NCI-H82 treated with DMSO at 0.1 percent for 48 hours (cell line): ENCODE measurements around the gene IBTK.
A peak's percentile ranks its signal among the peaks of the same experiment; 100 is the strongest.
"Not testable (repeated sequence)": the region's sequence is repeated elsewhere in the genome, so short reads cannot be mapped to it uniquely, and the experiment has no call there.

Source experiments
- DNase-seq: peaks from one replicate; lab custom pipeline; 2025; ENCODE audit not compliant: unreplicated experiment; lab: John Stamatoyannopoulos, UW

The IBTK gene

GRCh38 chr6:82178077-82178758 lies 69.3 kb downstream of the IBTK start:
- peak; percentile 5 for DNase-seq

GRCh38 chr6:82176616-82177015 lies 70.9 kb downstream of the IBTK start:
- DNase-seq: no peak

- DNase-seq: no peak
Measured at GRCh38 chr6:82172594-82172993, 75.0 kb downstream of the IBTK start.

- no peak for DNase-seq
Measured at GRCh38 chr6:82169138-82169876, 78.2 kb downstream of the IBTK start.

GRCh38 chr6:82166493-82166892 lies 81.1 kb downstream of the IBTK start:
- DNase-seq: no peak

- DNase-seq: no peak
Measured at GRCh38 chr6:82160255-82160990, 87.1 kb downstream of the IBTK start.

GRCh38 chr6:82152786-82153185 lies 94.8 kb downstream of the IBTK start:
- DNase-seq: not testable (repeated sequence)

GRCh38 chr6:82151147-82151546 lies 96.4 kb downstream of the IBTK start:
- DNase-seq: not testable (repeated sequence)

- no peak for DNase-seq
Measured at GRCh38 chr6:82145926-82146452, 101.6 kb downstream of the IBTK start.

GRCh38 chr6:82144852-82145340 lies 102.6 kb downstream of the IBTK start:
- no peak for DNase-seq

- no peak for DNase-seq
Measured at GRCh38 chr6:82144007-82144851, 103.3 kb downstream of the IBTK start.

GRCh38 chr6:82143041-82143481 lies 104.5 kb downstream of the IBTK start:
- DNase-seq: no peak

GRCh38 chr6:82142524-82142923 lies 105.0 kb downstream of the IBTK start:
- no peak for DNase-seq

- DNase-seq: no peak
Measured at GRCh38 chr6:82138075-82138791, 109.3 kb downstream of the IBTK start.

- DNase-seq: peak; percentile 37
Measured at GRCh38 chr6:82131441-82131840, 116.1 kb downstream of the IBTK start.

- no peak for DNase-seq
Measured at GRCh38 chr6:82129797-82130196, 117.7 kb downstream of the IBTK start.

GRCh38 chr6:82128973-82129372 lies 118.6 kb downstream of the IBTK start:
- DNase-seq: not testable (repeated sequence)

GRCh38 chr6:82123632-82124031 lies 123.9 kb downstream of the IBTK start:
- no peak for DNase-seq
